K562 (cell line): Measurements from ENCODE around the gene DGKA. TPM values are rescaled to one million over a fixed set of nuclear protein-coding genes. Genes with fewer than 3 reads are reported as not detected.

Experiments used
- AFF4 ChIP-seq: sonication (generic); formaldehyde crosslinking; IDR thresholded peaks from 2 replicates; pipeline ENCODE4 v1.8.0; 2023; ENCODE audit warnings: mild to moderate bottlenecking, missing genetic modification reagents
- BRD9 ChIP-seq: fragments of 450-650 bp; IDR thresholded peaks from 2 replicates; pipeline ENCODE4 v1.6.1; 2018; ENCODE audit warnings: low read depth; ENCODE audit not compliant: partially characterized antibody
- CCNT2 ChIP-seq: IDR thresholded peaks from 2 replicates; pipeline ENCODE4 v1.6.1; 2011; ENCODE audit warnings: borderline replicate concordance, low read depth, mild to moderate bottlenecking, moderate library complexity, mixed read lengths, low read length; ENCODE audit not compliant: insufficient read length; ENCODE audit errors: extremely low read depth
- JUND ChIP-seq, 2 experiments: IDR thresholded peaks; 2 replicates in 1 of 2; 3 replicates in 1 of 2; pipeline ENCODE4 v1.6.1; 2011; ENCODE audit warnings: borderline replicate concordance in 2 of 2, low read depth in 2 of 2, low read length in 2 of 2, improper control_type of control experiment in 1 of 2, missing biosample characterization in 1 of 2, missing genetic modification characterization in 1 of 2, missing genetic modification reagents in 1 of 2
- KAT8 ChIP-seq: fragments of 450-650 bp; IDR thresholded peaks from 2 replicates; pipeline ENCODE4 v1.6.1; 2016; ENCODE audit warnings: low read depth, mild to moderate bottlenecking
- KDM1A ChIP-seq, 2 experiments: fragments of 450-650 bp; IDR thresholded peaks; 2 replicates each; pipeline ENCODE4 v1.6.1; 2016; ENCODE audit warnings: mild to moderate bottlenecking in 2 of 2
- NEUROD1 ChIP-seq: fragments of 150-350 bp; IDR thresholded peaks from 2 replicates; pipeline ENCODE4 v1.6.1; 2014; ENCODE audit warnings: borderline replicate concordance, low read length, low read depth; ENCODE audit not compliant: partially characterized antibody
- NFXL1 ChIP-seq: fragments of 450-650 bp; formaldehyde crosslinking; IDR thresholded peaks from 2 replicates; pipeline ENCODE4 v1.4.0; 2021; ENCODE audit warnings: mild to moderate bottlenecking
- NR2F6 ChIP-seq: fragments of 450-650 bp; formaldehyde crosslinking; IDR thresholded peaks from 2 replicates; pipeline ENCODE4 v1.4.0; 2020; ENCODE audit warnings: mild to moderate bottlenecking
- PML ChIP-seq: IDR thresholded peaks from 2 replicates; pipeline ENCODE4 v1.6.1; 2012; ENCODE audit warnings: low read length, inconsistent platforms
- PTBP1 ChIP-seq: fragments of 200-400 bp; formaldehyde crosslinking; IDR thresholded peaks from 2 replicates; pipeline ENCODE4 v1.6.1; 2017; ENCODE audit warnings: low read depth, low read length
- RAD21 ChIP-seq, 2 experiments: fragments of 250-450 bp in 1 of 2; fragments of 450-650 bp in 1 of 2; sonication (Bioruptor Pico) in 1 of 2; formaldehyde crosslinking in 1 of 2; IDR thresholded peaks in 1 of 2; conservative IDR thresholded peaks in 1 of 2; 2 replicates each; pipeline versions ENCODE4 v1.4.0 to v1.8.0; 2020 to 2022; ENCODE audit warnings: mild to moderate bottlenecking in 2 of 2, moderate library complexity in 1 of 2
- RREB1 ChIP-seq: fragments of 250-450 bp; sonication (Bioruptor Pico); IDR thresholded peaks from 2 replicates; pipeline ENCODE4 v1.4.0; 2020
- SIN3B ChIP-seq: fragments of 450-650 bp; IDR thresholded peaks from 2 replicates; pipeline ENCODE4 v1.6.1; 2017; ENCODE audit warnings: low read depth, mild to moderate bottlenecking, moderate library complexity
- SMAD4 ChIP-seq: fragments of 250-450 bp; sonication (Bioruptor Pico); conservative IDR thresholded peaks from 2 replicates; pipeline ENCODE4 v1.8.0; 2021; ENCODE audit warnings: inconsistent platforms, mild to moderate bottlenecking, moderate library complexity
- SMARCC2 ChIP-seq: fragments of 450-650 bp; IDR thresholded peaks from 2 replicates; pipeline ENCODE4 v1.6.1; 2017; ENCODE audit warnings: antibody characterized with exemption, moderate library complexity, mild to moderate bottlenecking, low read depth
- SMARCE1 ChIP-seq: fragments of 450-650 bp; IDR thresholded peaks from 2 replicates; pipeline ENCODE4 v1.7.1; 2016; ENCODE audit warnings: mild to moderate bottlenecking
- SMC3 ChIP-seq: conservative IDR thresholded peaks from 2 replicates; pipeline ENCODE4 v1.6.1; 2011; ENCODE audit warnings: low read depth, low read length, improper control_type of control experiment; ENCODE audit not compliant: insufficient read depth
- SP1 ChIP-seq: sonication (generic); formaldehyde crosslinking; IDR thresholded peaks from 2 replicates; pipeline ENCODE4 v1.8.1; 2022; ENCODE audit warnings: mild to moderate bottlenecking, missing genetic modification reagents
- polyA plus RNA-seq, 8 experiments: library from polyadenylated mRNA; depleted of rRNA in 4 of 8; stranded (reverse) in 5 of 8; unstranded in 3 of 8; fragments of >200 nt; fragmentation: Nextera tagmentation in 2 of 8; fragmentation: Illumina TruSeq in 1 of 8; extraction: Ambion mirVana in 2 of 8; extraction: Trizol in 1 of 8; gene quantifications; 2 replicates each; pipeline versions ENCODE4 v1.2.1 to v1.2.3, GENCODE V29; 2011 to 2014; ENCODE audit warnings: inconsistent platforms in 1 of 8, missing spikeins in 1 of 8
- total RNA-seq, 7 experiments: library from RNA; depleted of rRNA in 6 of 7; stranded (reverse); fragments of >200 nt in 6 of 7; fragmentation: Illumina TruSeq in 2 of 7; extraction: Trizol in 2 of 7; gene quantifications; 2 replicates each; pipeline versions ENCODE4 v1.2.1 to v1.2.3, GENCODE V29; 2011 to 2021; ENCODE audit warnings: low replicate concordance in 1 of 7

Gene DGKA
- total and polyA plus RNA-seq, 9 of the 15 experiments (the other 6 are each of a cell fraction or from before 2014, with no cell fraction given): 3.4 to 12.4 (median 6.2) TPM

- 0 out of 2 replicates have a peak, but pooled peaks have one; percentile 50 for TF ChIP-seq AFF4 (CRISPR knock-in tag)
- peak; percentile 90 for TF ChIP-seq PTBP1
- no peak for TF ChIP-seq RREB1 (CRISPR knock-in tag)
- TF ChIP-seq SP1: peak; percentile 55; the same call in 1 of the 2 replicates
- peak; percentile 32; the same call in 1 of the 2 replicates for TF ChIP-seq JUND (IDR thresholded peaks at IDR 0.05; ENCODE audit: borderline replicate concordance, low read depth, low read length)
- TF ChIP-seq JUND (tag; IDR thresholded peaks at IDR 0.05; ENCODE audit: borderline replicate concordance, low read depth, low read length): no peak
- no peak for TF ChIP-seq PML
- peak; percentile 30; the same call in 1 of the 2 replicates for TF ChIP-seq SMARCE1
- TF ChIP-seq CCNT2: no peak
- peak; percentile 62 to 90 for TF ChIP-seq KDM1A (IDR thresholded peaks at IDR 0.05)
- peak; percentile 40; the same call in 1 of the 2 replicates for TF ChIP-seq SMC3
- peak; percentile 87 to 91 for TF ChIP-seq RAD21 (CRISPR knock-in tag; conservative IDR thresholded peaks at IDR 0.05 in 1 of 2, IDR thresholded peaks at IDR 0.05 in 1 of 2)
- no peak for TF ChIP-seq KAT8
- no peak for TF ChIP-seq SIN3B
- no peak for TF ChIP-seq SMAD4
- TF ChIP-seq NEUROD1: no peak
- TF ChIP-seq NR2F6 (CRISPR knock-in tag): no peak
- peak; percentile 60 for TF ChIP-seq BRD9
- peak; percentile 67; the same call in 1 of the 2 replicates for TF ChIP-seq SMARCC2
- no peak for TF ChIP-seq NFXL1 (CRISPR knock-in tag)
Measured at GRCh38 chr12:55996201-55996714, 65.3 kb downstream of the DGKA start (continued).
